ENCODE data around the gene MYO1G.

The MYO1G gene

DNA sequence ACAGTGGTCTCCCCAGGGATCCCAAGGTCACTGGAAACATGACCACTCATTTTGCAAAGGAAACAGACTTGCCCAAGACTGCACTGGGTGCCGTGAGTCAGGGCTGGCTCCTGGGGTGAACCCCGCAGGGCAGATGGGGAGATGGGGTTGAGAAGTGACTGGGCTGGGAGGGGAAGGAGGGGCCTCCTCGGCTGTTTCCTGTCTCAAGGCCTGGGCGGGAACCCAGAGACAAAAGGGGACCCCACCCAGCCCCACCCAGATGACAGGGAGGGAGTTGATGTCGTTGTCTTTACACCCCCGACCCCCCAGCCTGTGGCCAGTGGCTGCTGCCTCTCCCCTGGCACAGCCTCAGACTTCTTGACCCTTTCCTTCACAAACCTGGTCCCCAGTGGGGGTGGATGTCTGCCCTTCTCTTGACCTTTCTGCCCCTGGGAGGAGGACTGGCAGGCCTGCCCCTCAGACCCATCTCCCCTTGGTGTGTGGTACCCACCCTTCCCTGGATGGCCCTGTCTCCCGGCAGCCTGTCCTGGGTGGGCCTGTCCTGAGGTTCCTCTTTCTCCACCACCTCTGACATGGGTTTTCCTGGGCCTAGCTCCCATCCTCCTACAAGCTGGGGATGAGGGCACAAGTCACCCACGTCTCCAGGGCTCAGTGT, 1.4 kb downstream of the MYO1G start:
- no peaks in the 10 kb centered on the region for H3K27me3 Mint-ChIP-seq
- H3K27ac Mint-ChIP-seq = peak overlapping the region; percentile 99
- no peaks in the 10 kb centered on the region for H3K9me3 Mint-ChIP-seq (ENCODE audit: low read depth)
- peaks cover 72% of the 10 kb centered on the region for H3K4me1 Mint-ChIP-seq (ENCODE audit: low read depth)
- no peaks in the 10 kb centered on the region for H3K36me3 Mint-ChIP-seq
- peak overlapping the region; percentile 92 for H3K4me3 Mint-ChIP-seq

DNA sequence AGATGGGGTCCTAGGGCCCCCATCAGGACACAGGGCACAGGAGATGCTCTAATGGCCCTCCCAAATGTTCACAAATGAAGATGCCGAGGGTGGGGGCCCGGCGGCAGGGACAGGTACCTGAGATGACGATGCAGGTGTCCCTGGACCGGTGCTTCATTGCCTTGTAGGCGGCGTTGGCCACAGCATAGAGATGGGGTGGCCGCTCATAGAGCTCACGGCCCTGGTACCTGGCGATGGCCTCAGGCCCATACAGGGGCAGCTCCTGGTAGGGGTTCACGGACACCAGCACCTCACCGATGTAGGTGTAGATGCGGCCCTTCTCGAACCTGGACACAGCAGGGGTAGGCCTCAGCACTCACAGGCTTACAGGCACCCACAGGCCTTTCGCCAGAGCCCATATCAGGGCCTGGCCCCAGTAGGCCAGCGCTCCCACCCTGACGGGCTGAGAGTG, 2.0 kb downstream of the MYO1G start:
- peak overlapping the region; percentile 92 for H3K4me3 Mint-ChIP-seq
- peaks cover 65% of the 10 kb centered on the region for H3K4me1 Mint-ChIP-seq (ENCODE audit: low read depth)
- H3K27ac Mint-ChIP-seq = peak overlapping the region; percentile 82
- H3K9me3 Mint-ChIP-seq (ENCODE audit: low read depth) = no peaks in the 10 kb centered on the region
- H3K27me3 Mint-ChIP-seq = no peaks in the 10 kb centered on the region
- H3K36me3 Mint-ChIP-seq = no peaks in the 10 kb centered on the region

DNA sequence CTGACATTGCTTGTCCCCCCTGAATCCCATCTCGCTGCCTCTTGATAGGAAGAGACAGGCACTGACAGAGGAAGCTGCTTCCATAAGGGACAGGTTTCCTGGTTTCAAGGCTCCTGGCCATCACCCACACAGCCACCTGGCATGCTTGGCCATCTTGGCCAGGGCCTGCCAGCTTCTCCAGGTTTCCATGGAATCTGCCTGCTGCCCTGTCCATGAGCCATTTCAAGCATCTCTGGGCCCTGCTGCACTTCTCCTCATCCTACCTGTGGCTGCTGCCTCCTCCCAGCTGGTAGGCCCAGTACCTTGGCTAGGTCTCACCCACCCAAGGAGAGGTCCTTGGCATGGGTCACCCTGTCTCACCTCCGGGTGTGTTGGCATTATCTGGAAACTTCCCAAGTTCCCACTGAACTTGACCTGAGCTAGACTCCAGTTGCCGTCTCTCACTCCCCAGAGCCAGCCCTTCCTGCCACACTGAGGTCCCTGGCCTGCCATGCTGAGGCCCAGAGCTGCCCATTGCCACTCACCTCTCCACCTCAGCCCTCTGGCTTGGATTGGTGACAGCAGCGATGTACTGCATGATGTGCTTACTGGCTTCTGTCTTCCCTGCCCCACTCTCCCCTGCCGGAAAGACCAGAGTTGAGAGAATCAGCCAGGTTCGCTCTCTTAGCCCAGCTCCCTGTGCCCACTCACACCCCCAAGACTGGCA, 2.6 kb downstream of the MYO1G start:
- no peaks in the 10 kb centered on the region for H3K9me3 Mint-ChIP-seq (ENCODE audit: low read depth)

DNA sequence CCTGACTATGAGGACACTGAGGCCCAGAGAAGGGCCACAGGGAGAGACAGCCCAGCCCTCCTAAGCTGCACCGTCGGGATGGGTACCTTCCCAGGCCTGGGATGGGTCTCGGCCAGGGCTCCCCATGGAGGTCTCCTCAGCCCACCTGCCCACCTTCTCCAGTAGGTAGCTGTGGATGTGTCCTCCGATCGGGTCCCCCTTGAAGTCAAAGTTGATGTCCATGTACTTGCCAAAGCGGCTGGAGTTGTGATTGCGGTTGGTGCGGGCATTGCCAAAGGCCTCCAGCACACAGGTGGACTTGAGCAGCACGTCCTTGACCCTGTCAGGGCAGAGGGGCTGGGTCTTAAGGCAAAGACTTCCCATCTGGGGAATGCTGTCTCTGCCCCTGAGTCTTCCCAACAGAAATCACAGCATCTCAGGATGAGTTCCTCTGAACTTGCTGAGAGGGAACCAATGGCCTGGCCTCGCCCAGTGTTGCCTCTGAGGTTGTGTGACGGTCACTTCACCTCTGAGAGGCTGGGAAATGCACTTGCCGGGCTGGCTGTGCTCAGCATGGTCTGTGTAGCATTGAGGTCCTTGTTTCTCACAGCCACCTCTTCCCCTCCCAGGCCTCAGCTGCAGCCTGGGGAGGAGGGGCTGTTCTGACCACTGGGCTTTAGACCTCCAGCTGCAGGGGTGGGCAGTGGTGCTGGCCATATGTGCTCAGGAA, 3.3 kb downstream of the MYO1G start:
- no peaks in the 10 kb centered on the region for H3K9me3 Mint-ChIP-seq (ENCODE audit: low read depth)
- H3K27ac Mint-ChIP-seq = no peak overlapping the region
- H3K4me3 Mint-ChIP-seq = no peak overlapping the region
- no peaks in the 10 kb centered on the region for H3K36me3 Mint-ChIP-seq
- no peaks in the 10 kb centered on the region for H3K27me3 Mint-ChIP-seq
- H3K4me1 Mint-ChIP-seq (ENCODE audit: low read depth) = peaks cover 53% of the 10 kb centered on the region

More for the DNA sequence above, 2.6 kb downstream of the MYO1G start:
- Mint-ChIP-seq H3K27ac (peak overlapping the region; percentile 73), H3K27me3 (no peaks in the 10 kb centered on the region), H3K4me1 (ENCODE audit: low read depth) (peaks cover 60% of the 10 kb centered on the region), H3K36me3 (no peaks in the 10 kb centered on the region), H3K4me3 (peak overlapping the region; percentile 92)

DNA sequence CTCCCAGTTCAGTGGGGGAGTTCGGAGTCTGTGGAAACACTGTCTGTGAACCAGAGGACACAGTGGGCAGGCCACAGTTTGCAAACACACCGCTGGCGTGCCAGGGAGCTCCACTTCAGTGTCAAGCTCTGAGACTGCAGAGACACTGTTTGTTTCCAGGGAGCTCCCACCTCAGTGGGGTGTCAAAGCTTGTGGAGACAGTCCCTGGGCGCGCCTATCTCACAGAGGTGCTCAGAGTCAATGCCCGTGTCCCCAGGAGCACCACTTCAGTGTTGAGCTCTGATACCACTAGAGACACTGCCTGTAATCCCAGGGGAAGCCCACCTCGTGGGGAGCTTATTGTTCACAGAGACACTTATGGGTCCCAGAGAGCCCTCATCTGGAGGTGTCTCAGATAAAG, 4.3 kb downstream of the MYO1G start:
- Mint-ChIP-seq H3K4me3 (peak overlapping the region; percentile 32), H3K4me1 (ENCODE audit: low read depth) (peaks cover 44% of the 10 kb centered on the region), H3K36me3 (no peaks in the 10 kb centered on the region)

DNA sequence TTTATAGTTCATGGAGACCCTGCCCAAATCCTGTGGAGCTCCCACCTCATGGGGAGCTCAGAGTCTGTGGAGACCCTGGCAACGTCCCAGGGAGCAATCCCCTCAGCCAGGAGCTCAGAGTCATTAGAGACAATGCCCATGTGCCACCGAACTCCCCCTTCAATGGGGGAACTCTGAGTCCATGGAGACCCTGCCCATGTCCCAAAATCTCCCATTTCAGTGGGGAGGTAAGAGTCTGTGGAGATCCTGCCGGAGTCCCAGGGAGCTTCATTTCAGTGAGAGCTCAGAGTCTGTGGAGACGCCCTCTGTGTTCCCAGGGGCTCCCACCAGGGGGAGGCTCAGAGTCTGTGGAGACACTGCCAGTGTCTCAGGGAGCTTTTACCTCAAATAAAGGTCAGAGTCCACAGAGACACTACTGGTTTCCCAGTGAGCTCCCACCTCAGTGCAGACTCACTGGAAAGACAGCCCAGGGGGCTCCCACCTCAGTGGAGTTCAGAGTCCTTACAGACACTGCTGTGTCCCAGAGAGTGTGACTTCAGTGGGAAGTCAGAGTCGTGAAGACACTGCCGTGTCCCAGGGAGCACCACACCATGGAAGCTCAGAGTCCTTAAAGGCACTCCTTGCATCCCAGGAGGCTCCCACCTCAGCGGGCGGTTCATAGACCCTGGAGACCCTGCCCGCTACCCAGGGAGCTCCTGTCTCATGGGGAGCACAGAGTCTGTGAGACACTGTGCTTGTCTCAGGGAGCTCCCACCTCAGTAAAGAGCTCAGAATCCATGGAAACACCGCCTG, 5.0 kb downstream of the MYO1G start:
- Mint-ChIP-seq H3K36me3 (no peaks in the 10 kb centered on the region), H3K27ac (peak overlapping the region; percentile 34)

More for the DNA sequence above, 4.3 kb downstream of the MYO1G start:
- H3K27me3 Mint-ChIP-seq = no peaks in the 10 kb centered on the region
- H3K27ac Mint-ChIP-seq = peak overlapping the region; percentile 34
- no peaks in the 10 kb centered on the region for H3K9me3 Mint-ChIP-seq (ENCODE audit: low read depth)

DNA sequence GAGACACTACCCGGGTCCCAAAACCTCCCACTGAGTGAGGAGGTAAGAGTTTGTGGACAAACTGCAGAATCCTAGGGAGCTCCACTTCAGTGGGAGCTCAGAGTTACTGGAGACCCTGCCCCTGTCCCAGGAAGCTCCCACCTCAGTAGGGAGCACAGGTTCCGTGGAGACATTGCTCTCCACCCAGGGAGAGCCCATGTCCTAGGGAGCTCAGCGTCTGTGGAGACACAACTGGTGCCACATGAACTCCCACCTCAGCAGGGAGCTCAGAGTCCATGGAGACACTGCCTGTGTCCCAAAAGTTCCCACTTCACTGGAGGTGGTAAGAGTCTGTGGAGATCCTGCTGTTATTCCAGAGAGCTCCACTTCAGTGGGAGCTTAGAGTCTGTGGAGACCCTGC, 6.3 kb downstream of the MYO1G start:
- peaks cover 31% of the 10 kb centered on the region for H3K4me1 Mint-ChIP-seq (ENCODE audit: low read depth)
- no peaks in the 10 kb centered on the region for H3K27me3 Mint-ChIP-seq
- H3K27ac Mint-ChIP-seq = peak overlapping the region; percentile 58
- H3K36me3 Mint-ChIP-seq = peaks cover 3% of the 10 kb centered on the region
- H3K4me3 Mint-ChIP-seq = no peak overlapping the region
- no peaks in the 10 kb centered on the region for H3K9me3 Mint-ChIP-seq (ENCODE audit: low read depth)

More for the DNA sequence above, 5.0 kb downstream of the MYO1G start:
- H3K9me3 Mint-ChIP-seq (ENCODE audit: low read depth) = no peaks in the 10 kb centered on the region
- H3K4me3 Mint-ChIP-seq = no peak overlapping the region
- peaks cover 37% of the 10 kb centered on the region for H3K4me1 Mint-ChIP-seq (ENCODE audit: low read depth)
- H3K27me3 Mint-ChIP-seq = no peaks in the 10 kb centered on the region

DNA sequence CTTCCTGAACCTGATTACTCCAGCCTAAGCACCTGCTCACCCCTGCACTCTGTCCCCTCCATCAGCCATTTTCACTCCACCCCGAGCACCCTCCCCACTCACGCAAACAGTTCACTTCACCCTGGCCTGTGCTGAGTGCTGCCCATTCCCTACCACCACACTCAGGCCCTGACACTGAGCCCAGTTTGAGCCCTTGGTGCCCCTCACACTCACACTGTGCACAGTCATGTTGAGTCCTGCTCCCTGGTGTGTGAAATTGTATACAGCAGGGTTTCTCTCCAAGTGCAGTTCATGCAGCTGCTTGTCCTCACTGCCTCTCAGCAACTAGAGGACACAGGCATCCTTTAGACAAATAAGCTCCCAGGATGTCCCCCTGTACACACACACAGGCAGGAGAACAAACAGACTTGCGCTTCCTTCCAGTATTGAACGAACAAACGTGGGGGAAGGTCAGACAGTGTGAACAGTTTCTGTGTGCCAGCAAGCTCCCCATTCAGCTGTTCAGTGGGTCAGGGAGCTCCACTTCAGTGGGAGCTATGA, 6.8 kb downstream of the MYO1G start:
- H3K4me3 Mint-ChIP-seq = no peak overlapping the region
- H3K27me3 Mint-ChIP-seq = no peaks in the 10 kb centered on the region
- peaks cover 28% of the 10 kb centered on the region for H3K4me1 Mint-ChIP-seq (ENCODE audit: low read depth)
- peak overlapping the region; percentile 58 for H3K27ac Mint-ChIP-seq
- H3K9me3 Mint-ChIP-seq (ENCODE audit: low read depth) = no peaks in the 10 kb centered on the region
- H3K36me3 Mint-ChIP-seq = peaks cover 3% of the 10 kb centered on the region

DNA sequence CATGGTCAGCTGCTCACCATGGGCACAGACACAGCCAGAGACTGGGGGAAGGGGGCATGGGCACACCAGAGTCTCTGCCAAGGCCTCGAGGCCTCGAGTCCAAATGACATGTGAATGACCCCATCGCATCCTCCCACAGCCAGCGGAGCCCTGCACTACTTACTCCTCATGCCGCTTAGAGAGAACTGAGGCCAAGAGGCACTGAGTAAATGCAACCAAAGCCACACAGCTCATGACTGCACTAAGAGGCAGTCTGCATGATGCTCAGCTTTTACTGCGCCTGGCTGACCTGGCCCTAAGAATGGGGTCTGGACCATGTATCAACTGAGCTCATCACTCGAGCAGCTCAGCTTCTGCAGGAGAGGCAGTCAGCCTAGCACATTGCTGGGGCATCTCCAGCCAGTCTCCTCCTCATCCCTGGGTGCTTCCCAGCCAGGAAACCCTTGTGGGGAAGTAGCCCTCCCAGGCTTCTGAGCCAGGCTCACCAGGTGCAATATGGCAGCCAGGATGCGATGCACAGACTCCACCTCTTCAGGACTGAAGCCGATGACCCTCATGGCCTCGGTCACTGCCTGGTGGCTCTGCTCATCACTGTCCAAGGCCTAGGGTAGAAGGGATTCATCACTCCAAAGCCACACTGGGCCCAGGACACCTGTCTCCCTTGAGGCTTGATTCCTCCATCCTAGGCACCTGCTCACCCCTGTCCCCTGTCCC, 7.5 kb downstream of the MYO1G start:
- Mint-ChIP-seq H3K27ac (peak overlapping the region; percentile 9), H3K27me3 (no peaks in the 10 kb centered on the region), H3K4me1 (ENCODE audit: low read depth) (peaks cover 22% of the 10 kb centered on the region), H3K4me3 (no peak overlapping the region), H3K9me3 (ENCODE audit: low read depth) (no peaks in the 10 kb centered on the region), H3K36me3 (peaks cover 3% of the 10 kb centered on the region)

DNA sequence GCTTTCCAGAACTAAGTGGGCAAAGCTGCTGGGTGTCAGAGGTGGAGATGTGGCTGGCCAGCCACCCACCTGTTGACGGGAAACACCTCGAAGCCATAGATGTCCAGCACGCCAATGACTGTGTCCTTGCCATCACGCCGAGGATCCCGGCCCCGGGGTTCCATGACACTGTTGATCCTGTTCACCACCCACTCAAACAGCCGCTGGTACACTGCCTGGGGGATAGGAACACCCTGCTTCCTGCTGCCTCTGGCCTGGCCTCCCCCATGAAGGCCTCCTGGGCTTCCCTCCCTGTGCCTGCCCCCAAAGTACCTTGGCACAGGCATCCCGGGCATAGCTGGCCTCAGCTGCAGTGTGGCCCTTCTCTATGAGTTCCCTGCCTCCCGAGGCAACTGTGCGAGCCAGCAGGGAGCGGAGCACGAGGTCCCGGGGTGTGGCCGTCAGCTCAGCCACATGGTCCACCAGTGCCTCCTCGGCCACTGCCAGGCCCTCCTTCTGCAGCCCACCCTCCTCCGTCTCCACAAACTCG, 8.2 kb downstream of the MYO1G start:
- Mint-ChIP-seq H3K4me3 (no peak overlapping the region), H3K36me3 (peaks cover 3% of the 10 kb centered on the region), H3K27ac (no peak overlapping the region), H3K9me3 (ENCODE audit: low read depth) (no peaks in the 10 kb centered on the region), H3K4me1 (ENCODE audit: low read depth) (peaks cover 17% of the 10 kb centered on the region), H3K27me3 (no peaks in the 10 kb centered on the region)

DNA sequence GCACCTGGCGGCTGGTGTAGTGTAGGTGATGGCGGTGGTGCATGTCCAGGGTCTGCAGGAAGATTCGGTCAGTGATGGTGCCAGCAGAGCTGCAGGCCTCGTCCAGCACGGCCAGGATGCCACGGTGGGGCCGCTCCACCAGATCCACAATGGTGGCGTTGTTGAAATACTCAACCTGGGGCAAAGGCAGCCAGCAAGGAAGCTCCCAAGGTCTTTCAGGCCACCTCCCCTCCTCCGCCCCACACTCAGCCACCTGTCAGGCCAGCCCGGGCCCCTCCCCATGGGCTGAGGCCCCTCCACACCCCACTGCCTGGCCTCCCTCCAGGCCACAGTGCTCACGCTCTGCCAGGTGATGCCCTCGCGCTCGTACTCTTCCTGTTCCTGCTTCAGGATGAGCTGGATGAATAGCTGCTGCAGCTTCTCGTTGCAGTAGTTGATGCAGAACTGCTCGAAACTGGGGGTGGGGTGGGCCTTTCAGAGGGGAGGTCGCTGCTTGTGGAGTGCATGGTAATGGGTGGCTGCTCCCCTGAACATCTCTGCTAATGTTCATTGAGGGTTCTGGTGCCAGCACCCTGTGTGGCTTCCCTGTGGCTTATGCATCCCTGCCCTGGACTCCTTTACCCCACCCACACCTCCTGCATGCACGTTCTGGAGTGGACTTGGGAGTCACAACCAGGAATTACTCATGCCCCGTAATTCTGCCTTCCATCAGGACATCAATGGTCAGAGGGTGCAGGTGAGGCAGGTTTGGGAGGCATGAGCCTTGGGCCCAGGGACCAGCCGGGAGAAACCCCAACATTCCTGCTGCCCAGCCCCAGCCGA, 8.9 kb downstream of the MYO1G start:
- H3K9me3 Mint-ChIP-seq (ENCODE audit: low read depth) = no peaks in the 10 kb centered on the region
- H3K27me3 Mint-ChIP-seq = no peaks in the 10 kb centered on the region
- no peak overlapping the region for H3K27ac Mint-ChIP-seq
- peaks cover 14% of the 10 kb centered on the region for H3K4me1 Mint-ChIP-seq (ENCODE audit: low read depth)
- H3K36me3 Mint-ChIP-seq = peaks cover 3% of the 10 kb centered on the region
- H3K4me3 Mint-ChIP-seq = no peak overlapping the region

DNA sequence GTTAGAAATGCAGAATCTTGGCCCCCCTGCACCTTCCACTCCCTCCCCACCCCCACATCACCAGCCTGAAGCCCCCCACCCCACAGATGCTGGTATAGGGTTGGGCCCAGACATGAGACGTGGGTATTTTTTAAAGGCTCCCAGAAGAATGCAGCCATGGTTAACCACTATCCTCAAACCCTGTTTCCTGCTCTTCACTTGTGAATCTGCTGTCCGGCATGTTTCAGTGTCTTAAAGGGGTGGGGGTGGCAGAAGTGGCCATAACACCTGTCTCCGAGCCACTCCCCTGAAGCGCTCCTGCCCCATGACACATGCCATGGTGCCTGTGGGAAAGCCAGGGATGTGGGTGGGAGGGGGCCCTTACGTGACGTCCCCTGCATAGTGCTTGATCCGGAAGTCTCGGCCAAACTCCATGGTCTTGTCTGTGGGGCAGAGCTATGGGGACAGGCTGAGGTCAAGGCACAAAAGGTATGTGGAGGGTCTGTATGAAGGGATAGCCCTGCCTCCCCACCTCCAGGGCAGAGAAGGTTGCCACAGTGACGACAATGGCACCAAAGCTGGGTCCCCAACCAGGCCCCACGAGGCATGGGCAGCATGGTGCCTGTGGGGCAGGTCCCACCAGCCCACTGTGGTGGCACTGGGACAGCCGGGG, 9.6 kb downstream of the MYO1G start:
- Mint-ChIP-seq H3K27me3 (no peaks in the 10 kb centered on the region), H3K4me3 (no peak overlapping the region), H3K27ac (no peak overlapping the region), H3K4me1 (ENCODE audit: low read depth) (peaks cover 9% of the 10 kb centered on the region), H3K9me3 (ENCODE audit: low read depth) (no peaks in the 10 kb centered on the region), H3K36me3 (peaks cover 3% of the 10 kb centered on the region)
